HG03159 (cell line): Measurements from ENCODE around the gene SMIM41.

Experiments used
- ATAC-seq: cut with Tn5 transposase; IDR thresholded peaks from one replicate; pipeline ENCODE4 v1.9.1; 2021; ENCODE audit warnings: mild to moderate bottlenecking, moderate library complexity; ENCODE audit not compliant: unreplicated experiment

SMIM41 gene

DNA sequence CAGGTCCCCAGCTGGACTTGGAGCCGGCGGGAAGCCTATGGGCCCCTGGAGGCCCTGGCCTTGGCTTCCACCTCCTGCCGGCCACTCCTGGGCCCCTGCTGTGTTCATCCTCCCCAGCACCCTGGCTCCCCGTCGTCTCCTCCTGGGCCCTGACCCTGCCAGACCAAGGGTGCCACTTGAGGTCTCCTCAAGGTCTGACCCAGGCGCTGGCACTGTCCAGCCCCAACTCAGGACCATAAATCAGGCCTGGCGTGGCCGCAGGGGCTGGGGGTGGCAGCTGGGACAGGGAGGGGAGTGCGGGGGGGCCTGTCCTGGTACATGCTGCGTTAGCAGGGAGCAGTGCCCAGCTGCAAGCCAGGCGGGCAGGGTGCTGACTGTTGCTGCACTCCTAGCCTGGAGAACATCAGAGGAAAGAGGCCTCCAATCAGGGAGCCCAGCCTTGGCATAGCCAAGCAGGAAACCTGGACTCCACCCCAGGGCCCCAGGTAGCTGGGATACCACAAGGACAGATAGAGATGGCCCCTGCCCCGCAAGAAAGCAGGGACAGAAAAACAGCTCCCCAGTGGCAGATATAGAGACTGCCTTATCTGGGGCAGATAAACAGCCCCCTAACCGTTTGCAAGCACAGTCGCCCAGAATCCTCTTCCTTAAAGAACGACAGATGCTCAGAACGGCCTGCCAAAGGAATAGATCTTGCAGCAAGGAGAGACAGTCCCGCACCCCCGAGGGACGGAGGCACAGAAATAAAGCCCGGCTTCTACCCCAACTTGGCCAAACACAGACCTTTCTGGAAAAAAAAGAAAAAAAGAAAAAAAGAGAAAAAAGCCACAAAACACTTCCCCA is 16.2 kb upstream of the SMIM41 start:
- no peak for ATAC-seq

DNA sequence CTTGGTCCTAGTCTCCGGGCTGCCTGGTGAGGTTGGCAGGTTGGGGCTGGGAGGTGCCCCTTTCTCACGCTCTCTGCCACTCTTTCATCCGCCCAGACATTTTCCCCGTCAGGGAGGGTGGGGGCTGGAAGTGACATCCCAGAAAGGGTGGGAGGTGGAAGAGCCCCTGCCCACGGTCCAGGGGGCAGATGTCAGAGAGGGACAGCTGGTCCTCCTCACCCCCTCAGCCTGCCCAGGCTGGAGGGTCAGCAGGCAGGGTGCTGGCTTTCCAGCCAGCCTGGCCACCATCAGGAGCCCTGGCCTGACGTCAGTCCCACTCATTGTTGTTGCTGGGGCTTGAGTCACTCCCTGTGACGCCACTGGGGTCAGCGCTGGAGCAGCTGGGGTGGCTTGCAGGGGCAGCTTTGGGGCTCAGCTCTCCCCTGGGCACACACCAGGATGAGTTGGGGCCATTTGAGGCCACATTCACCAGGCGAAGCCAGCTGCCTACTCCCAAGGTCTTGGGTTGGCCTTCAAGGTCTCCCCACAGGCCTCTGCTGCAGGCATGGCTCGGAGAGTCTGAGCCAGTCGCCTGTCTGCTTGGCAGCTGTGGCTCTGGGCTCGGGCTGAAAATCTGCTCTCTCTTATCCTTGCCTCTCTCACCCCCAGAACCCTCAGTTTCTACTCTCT is 15.4 kb upstream of the SMIM41 start:
- ATAC-seq: no peak

DNA sequence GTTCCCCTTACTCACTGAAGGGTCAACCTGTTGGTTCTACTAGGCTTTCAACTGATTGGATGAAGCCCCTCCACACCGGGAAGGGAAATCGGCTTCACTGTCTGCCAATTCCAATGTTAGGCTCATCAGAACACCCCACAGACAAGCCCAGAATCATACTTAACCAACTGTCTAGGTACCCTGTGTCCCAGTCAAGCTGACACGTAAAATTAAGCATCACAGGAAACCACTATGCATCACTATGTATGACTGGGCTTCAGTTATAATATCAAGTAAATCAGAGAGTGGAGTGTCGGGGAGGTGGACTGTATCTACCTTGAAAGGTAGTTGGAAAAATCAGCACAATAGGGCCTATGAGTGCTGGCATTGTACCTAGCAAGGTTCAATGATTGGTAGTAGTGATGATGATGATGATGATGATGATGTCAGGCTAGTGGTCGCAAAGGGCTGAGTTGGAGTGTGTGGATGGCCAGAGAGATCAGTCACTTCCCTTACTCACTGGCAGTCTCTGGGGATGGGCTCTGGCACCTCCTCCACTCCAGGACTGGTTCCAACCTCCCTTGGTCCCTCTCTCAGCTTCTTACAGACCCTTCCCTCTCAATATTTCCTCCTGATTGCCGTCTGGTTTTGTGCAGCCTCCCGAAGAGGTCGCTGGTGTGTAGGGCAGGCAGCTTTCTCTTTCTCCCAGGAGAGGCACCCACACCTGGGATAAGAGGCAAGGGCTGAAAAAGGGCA is 13.0 kb upstream of the SMIM41 start:
- ATAC-seq: no peak

DNA sequence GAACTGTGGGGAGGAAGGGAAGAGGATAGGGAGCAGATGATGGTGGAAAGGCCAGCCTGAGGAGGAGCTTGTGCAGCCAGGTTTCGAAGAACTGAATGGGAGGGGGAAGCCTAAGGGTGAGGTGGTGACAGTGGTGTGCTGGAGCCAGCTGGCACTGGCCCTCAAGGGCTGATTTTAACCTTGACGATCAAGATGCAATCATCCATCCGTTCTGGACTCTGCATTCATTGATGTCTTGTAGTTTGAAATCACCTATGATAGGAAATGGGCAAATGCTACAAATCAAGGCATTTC is 12.5 kb upstream of the SMIM41 start:
- no peak for ATAC-seq

DNA sequence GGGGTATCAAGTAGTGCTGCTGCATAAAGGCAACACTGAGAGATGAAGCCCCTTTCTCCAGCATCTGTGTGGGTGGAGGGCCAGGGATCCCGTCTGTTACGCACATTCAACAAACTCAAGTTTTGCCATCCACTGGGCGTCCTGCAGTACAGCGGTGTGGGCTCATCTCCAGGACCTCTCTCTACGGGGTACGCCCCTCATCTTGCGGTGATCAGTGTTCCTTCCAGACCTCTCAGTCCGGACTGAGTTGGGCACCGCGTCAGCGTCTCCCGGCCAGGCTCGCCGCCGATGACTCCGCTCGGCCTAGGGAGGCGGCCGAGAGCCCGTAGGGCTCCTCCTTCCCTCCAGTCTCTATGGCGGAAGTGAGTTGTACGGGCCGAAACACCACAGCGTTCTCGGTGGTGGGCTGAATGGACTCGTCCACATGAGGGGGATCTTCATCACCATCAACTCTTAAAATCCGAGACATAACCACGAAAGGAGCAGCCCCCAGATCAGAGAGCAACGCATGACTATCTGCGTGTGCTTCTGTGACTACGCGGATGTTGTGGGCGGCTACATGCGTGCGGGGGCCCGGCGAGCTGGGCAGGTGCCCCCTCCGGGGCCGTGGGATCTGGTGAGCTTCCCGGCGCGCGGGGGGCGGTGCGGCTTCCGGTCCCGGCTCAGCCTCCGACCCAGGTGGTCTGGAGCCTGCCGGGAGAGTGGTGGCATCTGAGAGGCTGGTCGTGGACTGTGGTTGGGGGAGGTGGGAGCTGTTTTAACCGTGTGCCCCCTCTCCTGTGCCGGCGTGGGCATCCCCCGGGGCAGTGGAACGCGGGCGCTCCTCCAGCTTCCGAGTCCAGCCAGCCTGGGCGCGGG is 9.9 kb upstream of the SMIM41 start, which contains the start of gene ATG101:
ATG101 (plus strand) TSS at position 652 of the 858 bp plus-strand sequence. CDS start 3,673 bp downstream, outside the sequence.
- ATAC-seq: peak; percentile 92

DNA sequence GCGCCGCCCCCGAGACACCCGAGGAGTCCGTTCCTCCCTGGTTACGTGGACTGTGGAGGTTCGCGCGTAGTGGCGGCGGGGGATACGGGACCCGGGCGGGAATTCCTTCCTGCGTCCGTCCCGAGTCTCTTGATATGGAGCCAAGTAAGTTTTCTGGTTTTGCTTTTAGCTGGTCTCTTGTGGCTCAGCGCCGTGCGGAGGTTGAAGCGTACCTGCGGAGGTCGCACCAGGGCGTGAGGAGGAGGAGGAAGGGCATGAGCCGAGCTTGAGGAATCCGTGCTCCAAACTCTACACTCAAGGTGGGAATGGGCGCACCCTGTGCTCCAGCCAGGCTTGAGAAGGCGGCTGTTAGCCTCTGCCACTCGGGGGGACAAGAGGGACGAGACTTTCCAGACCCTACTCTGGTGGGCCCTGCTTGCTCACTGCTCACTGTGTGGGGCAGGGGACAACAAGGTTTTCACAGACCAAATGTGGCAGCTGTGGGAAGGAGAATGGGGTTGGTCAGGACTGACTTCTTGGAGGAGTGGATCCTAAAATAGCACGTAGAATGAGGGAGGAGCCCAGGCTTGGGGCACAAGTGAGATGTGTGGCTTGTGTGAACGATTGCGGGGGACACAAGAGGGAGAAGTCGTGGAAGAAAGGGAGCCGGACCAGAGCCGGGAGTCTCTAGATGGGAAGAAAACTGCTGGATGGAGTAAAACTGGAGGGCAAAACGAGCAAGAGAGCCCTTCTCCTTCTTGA is 9.1 kb upstream of the SMIM41 start:
- ATAC-seq: peak; percentile 20

DNA sequence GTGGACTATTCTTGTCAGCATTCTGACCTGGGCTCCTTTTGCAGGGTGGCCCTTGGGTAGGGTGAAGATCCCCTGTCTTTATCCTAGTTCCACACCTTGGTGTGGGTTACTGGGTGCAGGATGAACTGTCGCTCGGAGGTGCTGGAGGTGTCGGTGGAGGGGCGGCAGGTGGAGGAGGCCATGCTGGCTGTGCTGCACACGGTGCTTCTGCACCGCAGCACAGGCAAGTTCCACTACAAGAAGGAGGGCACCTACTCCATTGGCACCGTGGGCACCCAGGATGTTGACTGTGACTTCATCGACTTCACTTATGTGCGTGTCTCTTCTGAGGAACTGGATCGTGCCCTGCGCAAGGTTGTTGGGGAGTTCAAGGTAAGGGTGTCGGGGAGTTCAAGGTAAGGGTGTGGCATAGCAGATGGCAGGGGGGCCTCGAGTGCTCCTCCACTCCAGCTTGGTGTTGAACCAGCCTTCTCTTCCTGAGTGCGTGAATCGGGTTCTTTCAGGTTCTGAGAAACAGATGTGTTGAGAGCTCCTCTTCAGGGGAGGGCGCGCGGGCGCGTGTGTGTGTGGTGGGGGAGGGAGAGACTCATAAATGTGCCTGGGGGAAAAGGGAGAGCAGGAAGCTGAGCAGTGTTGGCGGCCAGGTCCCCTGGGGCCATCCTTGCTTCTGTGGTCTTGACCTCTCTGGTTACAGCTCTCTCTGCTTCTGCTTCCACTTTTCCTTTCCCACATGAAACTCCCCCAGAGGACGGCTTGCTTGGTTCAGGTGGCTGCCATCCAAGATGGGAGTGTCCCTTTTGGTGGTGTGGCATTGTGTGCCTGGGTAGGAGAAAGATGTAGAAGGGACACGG is 5.7 kb upstream of the SMIM41 start:
- ATAC-seq: no peak

DNA sequence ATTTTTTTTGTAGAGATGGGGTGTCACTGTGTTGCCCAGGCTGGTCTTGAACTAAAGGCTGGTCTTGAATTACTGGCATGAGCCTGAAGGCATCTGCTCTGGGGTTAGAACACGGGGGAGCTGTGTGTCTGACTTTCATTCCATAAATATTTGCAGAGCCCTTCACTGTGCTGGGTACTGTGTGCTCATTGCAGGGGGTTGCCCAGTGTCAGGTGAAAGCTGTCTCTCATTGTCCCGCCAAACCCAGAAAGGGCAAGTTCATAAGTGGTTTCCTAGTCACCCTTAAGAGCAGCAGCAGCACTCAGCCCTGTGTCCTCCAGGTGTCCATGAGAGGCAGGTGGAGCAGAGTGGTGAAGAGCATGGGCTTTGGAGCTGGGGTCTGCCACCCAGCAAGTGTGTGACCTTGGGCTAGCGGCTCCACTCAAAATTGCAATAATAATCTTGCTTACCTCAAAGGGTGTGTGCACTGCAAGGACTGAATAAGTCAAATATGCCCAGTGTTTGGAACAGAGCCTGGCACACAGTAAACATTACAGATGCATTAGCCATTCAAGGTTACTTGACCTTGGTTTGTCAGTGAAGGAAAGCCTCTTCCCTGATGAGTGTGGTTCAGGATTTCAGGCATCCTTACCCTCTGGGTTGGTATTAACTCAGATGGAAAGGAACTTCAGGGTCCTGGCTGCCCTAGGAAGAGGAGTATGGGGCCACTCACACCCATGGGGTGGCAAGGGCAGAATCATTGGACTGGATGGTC is 4.4 kb upstream of the SMIM41 start:
- no peak for ATAC-seq

DNA sequence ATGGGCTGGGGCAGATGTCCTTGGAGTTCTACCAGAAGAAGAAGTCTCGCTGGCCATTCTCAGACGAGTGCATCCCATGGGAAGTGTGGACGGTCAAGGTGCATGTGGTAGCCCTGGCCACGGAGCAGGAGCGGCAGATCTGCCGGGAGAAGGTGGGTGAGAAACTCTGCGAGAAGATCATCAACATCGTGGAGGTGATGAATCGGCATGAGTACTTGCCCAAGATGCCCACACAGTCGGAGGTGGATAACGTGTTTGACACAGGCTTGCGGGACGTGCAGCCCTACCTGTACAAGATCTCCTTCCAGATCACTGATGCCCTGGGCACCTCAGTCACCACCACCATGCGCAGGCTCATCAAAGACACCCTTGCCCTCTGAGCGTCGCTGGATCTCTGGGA is 2.7 kb upstream of the SMIM41 start:
- no peak for ATAC-seq

DNA sequence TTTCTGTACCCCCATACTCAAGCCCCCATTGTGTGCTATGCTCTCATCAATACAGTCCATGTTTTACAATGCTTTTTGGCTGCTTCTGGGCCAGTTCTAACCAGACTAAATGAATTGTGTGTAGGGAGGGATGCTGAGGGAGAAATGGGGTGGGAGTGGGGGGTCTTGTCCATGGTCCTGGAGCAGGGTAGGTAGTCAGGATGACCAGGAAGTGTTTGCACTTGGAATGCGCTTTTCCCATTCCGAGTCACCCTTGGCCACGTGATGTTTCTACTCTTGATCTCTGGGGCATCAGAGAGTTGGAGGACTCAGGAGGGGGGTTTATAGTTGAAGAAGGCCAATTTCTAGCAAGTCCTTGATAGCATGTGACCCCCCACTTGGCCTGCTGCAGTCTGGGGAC is 1.2 kb upstream of the SMIM41 start:
- ATAC-seq: no peak

DNA sequence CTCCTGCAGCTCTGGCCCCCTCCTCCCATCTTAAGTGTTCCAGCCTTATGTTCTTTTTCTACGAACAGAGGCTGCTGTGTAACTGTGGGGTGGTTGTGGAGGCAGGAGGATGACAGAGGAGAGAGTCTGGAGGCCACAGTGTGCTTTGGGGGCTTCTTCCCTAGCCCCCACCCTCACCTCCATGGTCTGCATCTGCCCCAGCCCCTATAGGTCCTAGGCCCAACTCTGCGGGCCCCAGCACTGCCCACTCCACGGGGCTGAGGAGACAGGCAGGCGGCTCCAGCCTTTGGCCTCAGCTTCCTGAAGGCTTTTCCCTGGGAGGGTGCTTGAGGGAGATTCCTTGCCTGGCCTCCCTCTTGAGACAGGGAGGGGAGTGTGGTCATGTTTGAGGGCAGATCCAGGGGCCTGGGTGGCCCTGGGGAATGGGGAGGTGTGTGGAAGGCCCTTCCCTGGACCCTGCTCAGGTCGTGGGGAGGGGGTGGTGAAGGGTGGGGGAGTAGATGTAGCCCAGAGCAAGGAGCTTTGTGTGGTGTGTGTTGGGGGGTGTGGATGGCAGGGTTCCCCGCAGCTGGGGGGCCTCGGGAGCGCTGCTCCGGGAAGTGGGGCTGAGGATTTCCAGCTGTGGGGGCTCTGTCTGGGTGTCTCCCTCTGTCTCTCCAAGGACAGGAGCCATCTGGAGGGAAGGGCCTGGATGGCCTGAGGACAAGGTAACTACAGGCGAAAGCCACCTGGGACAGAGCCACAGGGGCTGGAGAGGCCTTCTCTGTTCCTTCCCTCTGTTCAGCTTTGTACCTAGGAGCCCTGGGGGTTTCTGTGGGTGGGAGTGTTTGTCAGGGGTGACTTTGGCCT is 1.1 kb downstream of the SMIM41 start:
- ATAC-seq: no peak

DNA sequence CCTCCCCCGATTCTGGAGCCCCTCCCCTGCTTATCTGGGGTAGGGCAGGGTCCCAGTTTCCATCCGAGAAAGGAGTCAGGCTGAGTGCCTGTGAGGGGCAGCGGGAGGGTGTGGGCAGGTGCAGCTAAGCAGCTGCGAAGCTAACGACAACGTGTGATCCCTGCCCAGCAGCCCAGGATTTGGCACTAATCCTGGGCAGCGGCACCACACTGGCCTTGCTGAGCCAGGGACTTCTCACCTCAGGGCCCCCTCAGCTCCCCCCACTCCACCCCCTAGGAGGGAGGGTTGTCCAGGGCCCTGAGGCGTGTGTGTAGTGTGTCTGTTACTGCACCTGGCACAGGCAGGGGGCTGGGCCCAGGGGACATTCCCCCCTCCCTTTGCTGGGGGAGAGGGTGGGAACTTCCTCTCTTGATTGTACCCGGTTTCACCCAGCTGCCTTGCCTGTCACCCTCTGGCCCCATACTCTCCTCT is 1.8 kb downstream of the SMIM41 start:
- peak; percentile 82 for ATAC-seq

DNA sequence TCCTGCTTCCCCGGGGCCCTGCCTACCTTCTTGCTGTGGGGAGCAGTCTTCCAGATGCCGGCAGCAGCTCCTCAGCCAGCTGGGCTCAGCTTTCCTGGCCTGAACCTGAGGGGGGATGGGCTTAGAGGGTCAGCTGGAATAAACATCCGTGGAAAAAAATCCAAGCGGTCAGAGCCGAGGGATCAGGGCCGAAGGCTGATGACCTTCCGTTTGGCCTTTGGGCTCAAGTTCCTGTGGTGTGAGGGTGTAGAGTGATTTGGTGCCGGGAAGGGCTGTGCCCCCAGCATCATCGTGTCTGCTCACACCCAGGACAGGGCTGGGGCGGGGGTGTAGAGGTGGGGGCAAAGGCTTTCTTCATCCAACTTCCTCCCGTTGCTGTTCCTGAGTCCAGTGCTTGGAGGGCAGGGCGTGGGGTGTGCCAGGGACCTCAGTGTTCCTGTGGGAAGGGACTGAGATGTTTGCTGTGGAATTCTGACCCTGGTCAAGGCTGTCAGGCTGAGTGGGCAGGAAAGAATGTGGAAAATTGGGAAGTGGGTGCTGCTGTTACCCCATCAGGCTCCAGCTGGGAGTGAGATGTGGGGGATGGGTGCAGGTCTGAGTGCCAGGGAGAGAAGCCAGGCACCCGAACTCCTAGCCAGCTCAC is 2.6 kb downstream of the SMIM41 start:
- no peak for ATAC-seq

DNA sequence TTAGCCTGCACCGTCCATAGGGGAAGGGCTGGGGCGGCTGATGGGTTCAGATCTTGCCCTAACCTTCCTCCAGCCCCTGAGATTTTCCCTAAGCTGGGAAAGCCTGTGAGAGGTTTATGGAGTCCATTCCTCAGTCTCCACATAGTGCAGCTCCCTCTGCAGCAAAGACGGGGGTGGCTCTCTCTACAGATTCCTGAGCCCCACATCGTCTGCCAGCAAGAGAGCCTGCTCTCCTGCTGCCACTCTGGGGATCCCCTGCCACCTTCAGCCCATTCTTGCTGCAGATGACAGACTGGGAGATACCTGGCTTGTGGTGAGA is 3.1 kb downstream of the SMIM41 start:
- no peak for ATAC-seq

DNA sequence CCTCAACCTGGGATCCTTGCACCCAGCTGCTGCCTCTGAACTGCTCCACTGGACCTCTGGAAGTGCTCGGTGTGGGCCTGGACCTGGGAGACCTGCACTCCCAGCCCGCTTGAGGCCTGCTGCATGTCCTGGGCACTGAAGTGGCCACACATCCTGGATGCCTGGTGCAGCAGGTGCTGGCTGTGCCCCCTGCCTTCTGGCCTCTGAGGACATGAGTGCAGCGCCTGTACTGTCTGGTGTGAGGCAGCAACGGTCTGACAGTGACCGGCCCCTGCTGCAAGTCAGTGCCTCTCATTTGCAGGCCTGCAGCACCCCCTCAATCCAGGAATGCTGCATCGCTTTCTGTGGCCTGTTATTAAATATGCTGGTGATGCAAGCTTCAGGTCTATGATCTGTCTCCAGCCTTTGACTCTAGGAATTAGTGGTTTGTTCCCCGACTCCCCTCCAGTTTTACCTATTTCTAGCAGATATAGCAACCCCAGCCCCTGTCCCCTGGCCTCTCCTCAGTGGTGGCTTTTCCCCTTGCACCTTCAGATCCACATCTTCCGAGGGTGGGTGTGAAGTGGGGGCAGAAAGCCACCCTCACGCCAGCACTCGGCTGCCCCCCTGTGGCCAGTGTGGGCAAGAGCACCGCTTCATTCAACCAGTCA is 3.6 kb downstream of the SMIM41 start:
- ATAC-seq: no peak

DNA sequence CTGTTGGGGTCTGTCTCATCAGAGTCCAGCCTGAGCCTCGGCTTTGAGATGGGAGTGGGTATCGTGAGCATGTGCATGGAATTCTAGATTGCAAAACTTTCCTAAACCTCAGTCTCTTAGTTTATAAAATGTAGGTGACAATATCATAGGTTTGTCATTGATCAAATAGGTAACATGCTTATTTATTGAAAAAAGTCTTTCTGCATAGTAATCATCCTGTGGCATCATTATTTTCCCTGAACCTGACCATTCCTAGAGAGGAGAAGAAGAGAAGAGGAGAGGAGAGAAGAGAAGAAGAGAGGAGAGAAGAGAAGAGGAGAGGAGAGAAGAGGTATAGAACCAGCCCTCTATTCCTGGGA is 4.1 kb downstream of the SMIM41 start:
- ATAC-seq: no peak
